Hair follicular keratinocyte (primary cell): ENCODE results near the gene C1orf35. TPM values are rescaled to one million over a fixed set of nuclear protein-coding genes. Genes with fewer than 3 reads are reported as not detected.

ENCODE experiments used
- total RNA-seq: library from RNA; depleted of rRNA; stranded (reverse); fragments of >200 nt; gene quantifications from 2 replicates; pipeline ENCODE4 v1.2.3, GENCODE V29; 2015

C1orf35 gene
- total RNA-seq: 10.4 and 28.4 TPM in 2 replicates

GRCh38 chr1:228102791-228103620 lies at the start of gene C1orf35:
Gene C1orf35 (minus strand): TSS chr1:228103325. CDS start chr1:228103227, 98 bp downstream.

GRCh38 chr1:228149406-228150119 lies 46.4 kb upstream of the C1orf35 start, which contains the start of gene GJC2:
Gene GJC2 (plus strand): TSS chr1:228149930. CDS start chr1:228157759, 7,829 bp downstream.

GRCh38 chr1:228139931-228140723 lies 37.0 kb upstream of the C1orf35 start, which contains the start of gene GUK1:
Gene GUK1 (plus strand): TSS chr1:228140279. CDS start chr1:228140303, 24 bp downstream.

GRCh38 chr1:228109073-228109961 lies 6.2 kb upstream of the C1orf35 start, which contains the start of gene MRPL55:
Gene MRPL55 (minus strand): TSS chr1:228109299. CDS start chr1:228108260, 1,039 bp downstream.

DNA sequence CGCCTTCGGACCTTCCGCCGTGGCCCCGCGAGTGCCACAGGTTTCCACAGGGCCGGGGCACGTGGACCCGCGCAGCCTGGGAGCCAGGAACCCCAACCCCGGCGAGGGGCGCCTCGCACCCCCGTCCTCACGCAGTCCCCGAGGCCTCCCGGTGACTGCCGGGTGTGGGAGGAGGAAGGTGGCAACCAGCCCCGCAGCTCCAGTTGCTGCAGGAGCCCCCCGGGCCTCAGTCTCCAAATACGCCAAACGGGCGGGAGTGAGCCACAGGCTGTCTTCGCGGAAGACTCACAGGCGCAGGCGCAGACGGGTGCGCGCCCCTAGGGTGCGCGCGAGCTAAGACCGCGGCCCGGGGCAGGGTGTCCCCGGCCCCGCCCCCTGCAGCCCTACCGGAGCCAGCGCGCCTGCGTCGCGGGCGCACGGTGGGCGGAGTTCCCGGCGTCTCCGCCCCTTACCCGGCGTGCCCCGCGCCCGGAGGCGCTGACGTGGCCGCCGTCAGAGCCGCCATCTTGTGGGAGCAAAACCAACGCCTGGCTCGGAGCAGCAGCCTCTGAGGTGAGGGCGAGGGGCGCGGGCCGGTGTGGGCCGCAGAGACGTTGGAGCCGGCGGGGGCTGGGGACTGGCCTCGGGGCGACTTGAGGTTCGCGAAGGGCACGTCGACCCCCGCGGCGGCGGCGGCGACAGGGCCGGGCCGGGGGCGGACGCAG lies 20.8 kb downstream of the C1orf35 start, which contains the start of gene ARF1:
Gene ARF1, plus strand, starts transcription at position 495 of the 704 bp plus-strand sequence. CDS start 14,407 bp downstream, outside the sequence.

Other genes with a start within 250 kb of the C1orf35 start
- gene WNT9A, start 155.4 kb downstream of the C1orf35 start, total RNA-seq: under 0.01 and 0.08 TPM in 2 replicates
- gene WNT3A, start 96.3 kb downstream of the C1orf35 start, total RNA-seq: not detected in 2 replicates
- gene ARF1, start 20.6 kb downstream of the C1orf35 start, total RNA-seq: 418 and 444 TPM in 2 replicates
- 72.2 and 92.4 TPM in 2 replicates for gene MRPL55, start 6.0 kb upstream of the C1orf35 start, total RNA-seq
- gene GUK1, start 37.0 kb upstream of the C1orf35 start, total RNA-seq: 477 and 499 TPM in 2 replicates
- 0.38 and 0.86 TPM in 2 replicates for gene GJC2, start 46.6 kb upstream of the C1orf35 start, total RNA-seq
- gene IBA57, start 62.5 kb upstream of the C1orf35 start, total RNA-seq: 2.2 and 6.1 TPM in 2 replicates
- gene OBSCN, start 104.7 kb upstream of the C1orf35 start, total RNA-seq: 3.8 and 13.4 TPM in 2 replicates